ENCODE data around the gene CCT2. TPM values are rescaled to one million over a fixed set of nuclear protein-coding genes. Genes with fewer than 3 reads are reported as not detected.

CCT2 gene
- total RNA-seq, 1 experiment from 2014 or later, result 506 TPM

DNA sequence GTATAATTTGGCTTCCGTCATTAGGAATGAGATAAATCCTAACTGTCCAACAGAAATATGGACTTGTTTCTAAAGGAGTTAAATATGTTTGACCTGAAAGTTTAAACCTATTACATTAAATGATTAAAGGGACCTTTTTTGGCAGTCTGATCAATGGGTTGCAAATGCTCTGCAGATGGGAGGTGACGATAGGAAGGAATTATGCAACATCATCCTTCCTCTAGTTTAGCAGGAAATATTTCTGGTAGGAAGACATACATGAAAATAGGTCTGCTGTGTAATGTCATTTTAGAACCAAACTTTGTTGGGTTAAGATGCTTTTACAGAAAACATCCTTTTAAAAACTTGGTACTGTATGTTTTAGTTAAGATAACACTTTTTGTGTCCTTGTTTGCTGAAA is 22.9 kb downstream of the CCT2 start:
- Histone ChIP-seq H3K4me3 (ENCODE audit: insufficient read depth, low read depth, low read length) (no peak overlapping the region), H3K36me3 (replicated peaks; ENCODE audit: control insufficient read depth, insufficient read depth, low read length) (no peaks in the 10 kb centered on the region; the same call in 1 of the 2 replicates), H3K27me3 (ENCODE audit: control insufficient read depth, insufficient read depth, low read length) (no peaks in the 10 kb centered on the region)
- no peak for DNase-seq

DNA sequence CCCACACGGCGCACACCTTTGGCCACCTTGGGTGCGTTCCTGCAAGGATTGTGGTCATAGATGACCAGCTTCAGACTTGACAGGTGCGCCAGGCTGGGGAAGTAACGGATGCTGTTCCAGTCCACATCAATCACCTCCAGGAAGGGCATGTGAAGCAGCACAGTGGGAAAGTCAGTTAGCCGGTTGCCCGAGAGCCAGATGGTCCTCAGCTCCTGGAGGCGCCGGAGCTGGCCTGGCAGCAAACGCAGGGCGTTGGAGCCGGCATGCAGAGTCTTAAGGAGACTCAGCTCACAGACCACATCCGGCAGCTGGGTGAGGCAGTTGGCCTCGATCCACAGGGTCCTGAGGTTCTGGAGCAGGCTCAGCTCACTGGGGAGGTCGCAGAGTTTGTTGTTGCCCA is 24.9 kb downstream of the CCT2 start:
- H3K36me3 ChIP-seq (replicated peaks; ENCODE audit: control insufficient read depth, insufficient read depth, low read length), result no peaks in the 10 kb centered on the region
- H3K4me3 ChIP-seq (ENCODE audit: insufficient read depth, low read depth, low read length), result no peak overlapping the region
- H3K27me3 ChIP-seq (ENCODE audit: control insufficient read depth, insufficient read depth, low read length), result no peaks in the 10 kb centered on the region

GRCh38 chr12:69610729-69611128 is 25.5 kb downstream of the CCT2 start, which contains the start of gene LRRC10:
Gene LRRC10 (minus strand): TSS chr12:69610907. CDS start chr12:69610838, 69 bp downstream.
- no peak within 1 kb of the TSS for H3K4me3 ChIP-seq (ENCODE audit: insufficient read depth, low read depth, low read length)
- H3K27me3 ChIP-seq (ENCODE audit: control insufficient read depth, insufficient read depth, low read length), result no peaks in the 10 kb centered on the region
- DNase-seq, result peak; percentile 33

More for the DNA sequence above, 24.9 kb downstream of the CCT2 start:
- no peak for DNase-seq

GRCh38 chr12:69613351-69613750 is 28.1 kb downstream of the CCT2 start:
- Histone ChIP-seq H3K36me3 (replicated peaks; ENCODE audit: control insufficient read depth, insufficient read depth, low read length) (no peaks in the 10 kb centered on the region), H3K27me3 (ENCODE audit: control insufficient read depth, insufficient read depth, low read length) (no peaks in the 10 kb centered on the region), H3K4me3 (ENCODE audit: insufficient read depth, low read depth, low read length) (no peak overlapping the region)
- no peak for DNase-seq

More at GRCh38 chr12:69610729-69611128, 25.5 kb downstream of the CCT2 start, which contains the start of gene LRRC10:
- H3K36me3 ChIP-seq (replicated peaks; ENCODE audit: control insufficient read depth, insufficient read depth, low read length), result no peaks in the 10 kb centered on the region

- H3K36me3 ChIP-seq (replicated peaks; ENCODE audit: control insufficient read depth, insufficient read depth, low read length), result no peaks in the 10 kb centered on the region
- H3K4me3 ChIP-seq (ENCODE audit: insufficient read depth, low read depth, low read length), result no peak overlapping the region
- DNase-seq, result no peak
- H3K27me3 ChIP-seq (ENCODE audit: control insufficient read depth, insufficient read depth, low read length), result no peaks in the 10 kb centered on the region
Observed at GRCh38 chr12:69616025-69616424, 30.8 kb downstream of the CCT2 start.

GRCh38 chr12:69619050-69619449 is 33.8 kb downstream of the CCT2 start:
- Histone ChIP-seq H3K27me3 (ENCODE audit: control insufficient read depth, insufficient read depth, low read length) (no peaks in the 10 kb centered on the region), H3K4me3 (ENCODE audit: insufficient read depth, low read depth, low read length) (no peak overlapping the region), H3K36me3 (replicated peaks; ENCODE audit: control insufficient read depth, insufficient read depth, low read length) (no peaks in the 10 kb centered on the region)
- no peak for DNase-seq

DNA sequence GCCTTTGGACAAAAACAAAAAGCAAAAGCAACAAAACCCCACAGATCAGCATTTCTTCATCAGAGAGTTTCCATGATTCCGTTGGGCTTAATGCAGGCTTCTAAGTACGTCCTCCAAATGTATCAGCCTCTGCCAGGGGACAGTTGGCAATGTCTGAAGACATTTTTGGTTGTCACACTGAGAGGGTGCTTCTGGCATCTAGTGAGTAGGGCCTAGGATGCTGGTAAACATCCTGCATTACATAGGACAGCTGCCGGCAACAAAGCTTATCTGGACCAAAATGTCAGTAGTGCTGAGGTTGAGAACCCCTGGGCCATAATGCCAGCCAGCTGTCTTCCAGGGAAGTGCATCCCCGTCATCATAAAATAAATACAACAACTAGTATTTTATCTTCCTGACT is 34.8 kb downstream of the CCT2 start:
- Histone ChIP-seq H3K27me3 (ENCODE audit: control insufficient read depth, insufficient read depth, low read length) (no peaks in the 10 kb centered on the region), H3K4me3 (ENCODE audit: insufficient read depth, low read depth, low read length) (no peak overlapping the region), H3K36me3 (replicated peaks; ENCODE audit: control insufficient read depth, insufficient read depth, low read length) (no peaks in the 10 kb centered on the region)
- no peak for DNase-seq

DNA sequence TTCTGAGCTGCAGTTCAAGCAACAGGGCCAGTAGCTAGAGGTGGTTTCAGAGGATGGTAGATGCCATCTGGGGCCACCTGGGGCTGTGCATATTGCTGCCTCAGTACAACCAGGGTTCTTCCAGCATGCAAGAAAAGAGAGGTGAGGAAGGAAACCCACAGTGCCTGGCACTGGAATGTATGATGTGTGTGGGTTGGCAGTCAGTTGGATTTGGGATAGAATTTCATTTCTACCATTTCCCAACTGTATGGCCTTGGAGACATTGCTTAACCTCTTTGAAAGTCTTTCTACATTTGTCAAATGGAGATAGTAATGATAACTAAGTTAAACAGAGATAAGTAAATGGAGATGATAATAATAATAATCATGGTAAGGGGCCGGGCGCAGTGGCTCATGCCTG is 35.7 kb downstream of the CCT2 start:
- Histone ChIP-seq H3K27me3 (ENCODE audit: control insufficient read depth, insufficient read depth, low read length) (no peaks in the 10 kb centered on the region), H3K36me3 (replicated peaks; ENCODE audit: control insufficient read depth, insufficient read depth, low read length) (no peaks in the 10 kb centered on the region), H3K4me3 (ENCODE audit: insufficient read depth, low read depth, low read length) (no peak overlapping the region)
- DNase-seq, result no peak

- no peak overlapping the region for H3K4me3 ChIP-seq (ENCODE audit: insufficient read depth, low read depth, low read length)
- no peak for DNase-seq
- no peaks in the 10 kb centered on the region; the same call in 1 of the 2 replicates for H3K27me3 ChIP-seq (ENCODE audit: control insufficient read depth, insufficient read depth, low read length)
- no peaks in the 10 kb centered on the region for H3K36me3 ChIP-seq (replicated peaks; ENCODE audit: control insufficient read depth, insufficient read depth, low read length)
Observed at GRCh38 chr12:69621551-69621950, 36.3 kb downstream of the CCT2 start.

DNA sequence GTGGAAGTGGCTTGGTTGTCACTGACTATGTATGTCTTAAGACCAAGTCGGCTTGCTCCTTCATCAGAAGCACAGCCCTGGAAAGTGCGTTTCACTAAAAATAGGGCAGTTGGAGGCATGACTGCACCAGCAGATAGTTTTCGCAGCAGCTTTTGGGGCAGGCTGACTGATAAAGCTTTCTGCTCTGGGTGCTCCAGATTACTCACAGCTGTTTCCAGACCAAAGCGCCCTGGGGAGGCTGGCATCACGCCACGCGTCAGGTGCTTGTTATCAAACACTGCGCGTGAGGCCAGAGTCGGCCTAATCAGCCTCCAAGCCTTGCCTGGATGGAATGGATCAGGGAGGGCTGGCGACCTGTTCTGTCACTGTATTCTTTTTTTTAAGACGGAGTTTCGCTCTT is 38.7 kb downstream of the CCT2 start:
- DNase-seq, result no peak
- Histone ChIP-seq H3K27me3 (ENCODE audit: control insufficient read depth, insufficient read depth, low read length) (no peaks in the 10 kb centered on the region; the same call in 1 of the 2 replicates), H3K36me3 (replicated peaks; ENCODE audit: control insufficient read depth, insufficient read depth, low read length) (no peaks in the 10 kb centered on the region), H3K4me3 (ENCODE audit: insufficient read depth, low read depth, low read length) (no peak overlapping the region)

- DNase-seq, result no peak
- Histone ChIP-seq H3K27me3 (ENCODE audit: control insufficient read depth, insufficient read depth, low read length) (no peaks in the 10 kb centered on the region; the same call in 1 of the 2 replicates), H3K4me3 (ENCODE audit: insufficient read depth, low read depth, low read length) (no peak overlapping the region), H3K36me3 (replicated peaks; ENCODE audit: control insufficient read depth, insufficient read depth, low read length) (no peaks in the 10 kb centered on the region)
Observed at GRCh38 chr12:69627501-69627900, 42.2 kb downstream of the CCT2 start.

DNA sequence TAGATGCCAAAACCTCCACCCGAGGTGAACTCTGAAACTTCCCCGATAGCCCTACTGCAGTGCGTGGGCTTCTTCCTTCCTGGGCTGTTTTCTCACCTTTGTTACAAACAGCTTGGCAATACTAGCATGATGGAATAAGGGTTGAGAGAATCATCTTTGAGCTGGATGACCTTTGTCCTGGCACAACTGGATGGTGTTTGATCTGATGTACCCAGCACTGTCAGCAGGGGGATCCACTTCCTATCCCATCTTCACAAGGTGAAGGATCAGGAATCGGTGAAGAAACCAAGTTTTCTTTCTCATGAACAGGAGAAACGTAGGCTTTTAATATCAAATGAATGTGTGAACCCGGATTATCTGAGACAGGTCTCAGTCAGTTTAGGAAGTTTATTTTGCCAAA is 44.9 kb downstream of the CCT2 start:
- Histone ChIP-seq H3K36me3 (replicated peaks; ENCODE audit: control insufficient read depth, insufficient read depth, low read length) (no peaks in the 10 kb centered on the region), H3K4me3 (ENCODE audit: insufficient read depth, low read depth, low read length) (no peak overlapping the region), H3K27me3 (ENCODE audit: control insufficient read depth, insufficient read depth, low read length) (no peaks in the 10 kb centered on the region; the same call in 1 of the 2 replicates)
- DNase-seq, result peak; percentile 65

DNA sequence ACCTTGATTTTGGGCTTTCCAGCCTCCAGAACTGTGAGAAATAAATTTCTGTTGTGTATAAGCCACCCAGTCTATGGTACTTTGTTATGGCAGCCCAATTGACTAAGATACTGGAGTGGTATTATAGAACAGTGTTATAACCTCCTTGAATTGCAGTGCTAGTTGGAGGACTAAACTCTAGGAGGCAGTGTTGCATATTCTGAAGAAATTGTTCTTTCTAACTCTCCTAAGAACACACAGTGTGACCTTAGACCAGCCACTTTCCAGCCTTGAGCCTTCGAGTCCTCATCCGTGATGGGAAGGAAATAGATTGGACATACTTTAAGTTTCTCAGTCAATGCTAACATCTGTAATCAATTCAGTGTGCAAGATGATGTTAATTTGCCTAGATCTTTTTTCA is 47.8 kb downstream of the CCT2 start:
- no peaks in the 10 kb centered on the region for H3K27me3 ChIP-seq (ENCODE audit: control insufficient read depth, insufficient read depth, low read length)
- no peaks in the 10 kb centered on the region for H3K36me3 ChIP-seq (replicated peaks; ENCODE audit: control insufficient read depth, insufficient read depth, low read length)
- DNase-seq, result peak; percentile 48
- no peak overlapping the region for H3K4me3 ChIP-seq (ENCODE audit: insufficient read depth, low read depth, low read length)

DNA sequence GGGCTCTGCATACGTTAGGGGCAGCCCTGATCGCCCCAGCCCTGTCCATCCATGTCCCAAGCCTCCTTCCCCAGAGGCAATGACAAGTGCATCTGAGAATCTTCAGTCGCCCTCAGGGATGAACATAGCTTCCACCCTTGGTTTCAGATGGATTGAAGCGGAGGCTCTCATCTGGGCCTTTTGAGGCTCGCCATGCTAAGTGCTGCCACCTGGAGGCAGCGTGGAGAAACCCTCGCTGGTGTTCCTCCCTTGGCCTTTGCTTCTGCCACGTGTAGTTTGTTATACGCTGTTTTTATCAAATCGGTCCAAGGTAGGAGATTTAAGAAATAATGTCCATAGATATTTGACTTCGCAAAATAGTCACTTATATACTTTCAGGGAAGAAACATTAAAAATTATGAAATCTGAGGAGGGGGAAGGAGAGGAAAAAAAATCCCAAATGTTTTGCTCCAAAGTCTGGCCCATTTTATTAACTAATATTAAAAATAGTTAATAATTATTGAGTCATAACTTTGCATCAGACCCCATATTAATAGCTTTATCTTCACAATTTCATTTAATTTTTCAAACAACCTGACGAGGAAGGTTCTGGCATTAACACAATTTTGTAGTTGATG is 54.2 kb downstream of the CCT2 start:
- DNase-seq, result peak; percentile 79
- H3K4me3 ChIP-seq (ENCODE audit: insufficient read depth, low read depth, low read length), result no peak overlapping the region
- H3K36me3 ChIP-seq (replicated peaks; ENCODE audit: control insufficient read depth, insufficient read depth, low read length), result no peaks in the 10 kb centered on the region
- no peaks in the 10 kb centered on the region for H3K27me3 ChIP-seq (ENCODE audit: control insufficient read depth, insufficient read depth, low read length)

DNA sequence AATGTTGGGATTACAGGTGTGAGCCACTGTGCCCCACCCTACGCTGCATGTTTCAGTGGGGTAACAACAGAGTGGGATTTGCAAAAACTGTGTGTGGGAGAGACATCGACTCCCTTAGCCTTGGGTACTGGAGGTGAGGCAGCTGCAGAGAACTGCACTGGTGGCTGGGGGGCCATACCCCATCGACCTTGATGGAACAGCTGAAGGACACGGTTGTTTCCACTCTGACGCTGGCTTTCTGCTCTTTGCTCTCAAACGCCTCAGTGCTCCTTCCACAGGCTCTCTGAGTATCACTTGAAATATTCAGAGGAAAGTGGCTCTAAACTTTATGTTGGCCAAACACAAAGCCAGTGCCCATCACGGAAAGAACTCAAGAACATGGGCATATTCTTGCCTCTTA is 56.3 kb downstream of the CCT2 start:
- no peak for DNase-seq
- no peaks in the 10 kb centered on the region for H3K27me3 ChIP-seq (ENCODE audit: control insufficient read depth, insufficient read depth, low read length)
- H3K4me3 ChIP-seq (ENCODE audit: insufficient read depth, low read depth, low read length), result no peak overlapping the region
- H3K36me3 ChIP-seq (replicated peaks; ENCODE audit: control insufficient read depth, insufficient read depth, low read length), result no peaks in the 10 kb centered on the region

DNA sequence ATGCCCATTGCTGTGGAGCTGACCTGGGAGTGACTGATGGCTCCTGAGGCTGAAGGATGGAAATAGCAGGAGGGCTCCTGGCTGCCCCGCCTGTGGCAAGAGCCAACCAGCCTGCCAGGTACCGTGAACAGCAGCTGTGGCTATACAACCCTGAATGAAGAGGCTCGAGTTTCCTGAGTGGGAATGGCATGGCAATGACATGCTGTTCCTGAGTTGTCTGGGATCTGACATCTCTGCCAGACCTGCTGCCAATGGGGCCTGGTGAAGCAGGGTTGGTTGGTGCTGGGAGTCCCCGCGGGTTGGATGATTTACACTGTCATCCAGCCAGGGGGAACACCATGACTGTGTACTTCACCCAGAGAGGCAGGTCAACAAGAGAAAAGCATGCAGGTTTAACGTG is 57.3 kb downstream of the CCT2 start:
- DNase-seq, result no peak
- Histone ChIP-seq H3K4me3 (ENCODE audit: insufficient read depth, low read depth, low read length) (no peak overlapping the region), H3K36me3 (replicated peaks; ENCODE audit: control insufficient read depth, insufficient read depth, low read length) (no peaks in the 10 kb centered on the region), H3K27me3 (ENCODE audit: control insufficient read depth, insufficient read depth, low read length) (no peaks in the 10 kb centered on the region)
